MG63 (cell line): ENCODE data around the gene FAM227B. TPM values are rescaled to one million over a fixed set of nuclear protein-coding genes. Genes with fewer than 3 reads are reported as not detected.
A peak's percentile ranks its signal among the peaks of the same experiment; 100 is the strongest.
"Not testable (repeated sequence)": the region's sequence is repeated elsewhere in the genome, so short reads cannot be mapped to it uniquely, and the experiment has no call there.

Experiments
- DNase-seq: peaks from one replicate; pipeline ENCODE4 v3.0.0-alpha.2; 2020
- H3K27me3 ChIP-seq: fragments of 250-450 bp; sonication (Bioruptor Pico); 2 replicates; pipeline ENCODE4 v1.5.1; 2020; ENCODE audit warnings: mild to moderate bottlenecking, moderate library complexity
- H3K36me3 ChIP-seq: fragments of 250-450 bp; sonication (Bioruptor Pico); 2 replicates; pipeline ENCODE4 v1.5.1; 2020; ENCODE audit warnings: mild to moderate bottlenecking, moderate library complexity
- H3K4me3 ChIP-seq: fragments of 250-450 bp; sonication (Bioruptor Pico); 2 replicates; pipeline ENCODE4 v1.5.1; 2020; ENCODE audit warnings: mild to moderate bottlenecking, moderate library complexity
- H3K9me3 ChIP-seq: fragments of 250-450 bp; sonication (Bioruptor Pico); 2 replicates; pipeline ENCODE4 v1.5.1; 2020; ENCODE audit warnings: mild to moderate bottlenecking, moderate library complexity
- total RNA-seq: library from RNA; depleted of rRNA; stranded (reverse); fragments of >200 nt; shearing (Covaris generic); gene quantifications from 2 replicates; pipeline ENCODE4 v1.2.3, GENCODE V29; 2014; ENCODE audit warnings: low replicate concordance

The FAM227B gene
- total RNA-seq, 1 experiment from 2014 or later, result 2.8 TPM

- H3K36me3 ChIP-seq, result peaks cover 12% of the 10 kb centered on the region
- H3K9me3 ChIP-seq, result no peaks in the 10 kb centered on the region
- H3K4me3 ChIP-seq, result no peak overlapping the region
- no peak for DNase-seq
- H3K27me3 ChIP-seq, result no peaks in the 10 kb centered on the region
Observed at GRCh38 chr15:49435174-49435573, 185.4 kb downstream of the FAM227B start.

- Histone ChIP-seq H3K9me3 (no peaks in the 10 kb centered on the region), H3K36me3 (peaks cover 18% of the 10 kb centered on the region), H3K27me3 (no peaks in the 10 kb centered on the region), H3K4me3 (no peak overlapping the region)
- DNase-seq, result no peak
Observed at GRCh38 chr15:49430046-49430445, 190.6 kb downstream of the FAM227B start.

GRCh38 chr15:49428409-49429095, 192.1 kb downstream of the FAM227B start:
- Histone ChIP-seq H3K4me3 (no peak overlapping the region), H3K27me3 (no peaks in the 10 kb centered on the region), H3K36me3 (peaks cover 18% of the 10 kb centered on the region), H3K9me3 (no peaks in the 10 kb centered on the region)
- DNase-seq, result peak; percentile 26

- H3K27me3 ChIP-seq, result no peaks in the 10 kb centered on the region
Observed at GRCh38 chr15:49427372-49427771, 193.2 kb downstream of the FAM227B start.

DNA sequence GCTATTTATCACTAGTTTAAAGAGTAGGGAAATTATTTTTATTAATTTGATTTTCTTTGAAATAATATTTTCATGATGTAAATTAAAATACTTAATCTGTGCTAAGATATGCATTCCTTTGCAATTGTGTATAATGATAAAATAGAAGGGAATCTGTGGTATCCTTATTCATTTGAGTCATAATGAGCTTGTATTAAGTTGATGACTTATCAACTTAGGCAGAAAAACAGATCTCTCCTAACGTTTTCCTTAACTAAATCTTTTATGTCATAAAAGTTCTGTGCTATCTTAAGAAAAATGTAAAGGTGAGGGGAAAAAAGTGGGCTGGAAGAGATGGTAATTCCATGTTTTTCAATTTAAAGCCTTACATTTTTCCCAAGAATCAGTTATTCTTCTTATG, 195.7 kb downstream of the FAM227B start:
- no peaks in the 10 kb centered on the region for H3K27me3 ChIP-seq
- DNase-seq, result no peak
- H3K36me3 ChIP-seq, result peaks cover 5% of the 10 kb centered on the region
- no peaks in the 10 kb centered on the region for H3K9me3 ChIP-seq
- H3K4me3 ChIP-seq, result peak overlapping the region; percentile 55

More at GRCh38 chr15:49427372-49427771, 193.2 kb downstream of the FAM227B start:
- Histone ChIP-seq H3K4me3 (peak overlapping the region; percentile 55), H3K9me3 (no peaks in the 10 kb centered on the region), H3K36me3 (peaks cover 18% of the 10 kb centered on the region)
- no peak for DNase-seq

GRCh38 chr15:49423901-49424550, 196.6 kb downstream of the FAM227B start:
- Histone ChIP-seq H3K36me3 (no peaks in the 10 kb centered on the region; the same call in 1 of the 2 replicates), H3K4me3 (peak overlapping the region; percentile 55), H3K9me3 (no peaks in the 10 kb centered on the region), H3K27me3 (no peaks in the 10 kb centered on the region)
- no peak for DNase-seq

- DNase-seq, result peak; percentile 38
- H3K27me3 ChIP-seq, result no peaks in the 10 kb centered on the region
- H3K36me3 ChIP-seq, result no peaks in the 10 kb centered on the region
- H3K9me3 ChIP-seq, result no peaks in the 10 kb centered on the region
- H3K4me3 ChIP-seq, result peak within 1 kb of the TSS; percentile 55
Observed at GRCh38 chr15:49423021-49423420, 197.6 kb downstream of the FAM227B start, which contains the start of gene FGF7. Gene FGF7 (plus strand): TSS chr15:49423242. CDS start chr15:49424298, 1,056 bp downstream.

GRCh38 chr15:49421991-49422390, 198.6 kb downstream of the FAM227B start:
- Histone ChIP-seq H3K4me3 (no peak overlapping the region), H3K36me3 (no peaks in the 10 kb centered on the region), H3K9me3 (peaks cover 3% of the 10 kb centered on the region; the same call in 1 of the 2 replicates), H3K27me3 (no peaks in the 10 kb centered on the region)
- DNase-seq, result peak; percentile 24

GRCh38 chr15:49418811-49419210, 201.8 kb downstream of the FAM227B start:
- Histone ChIP-seq H3K9me3 (peaks cover 8% of the 10 kb centered on the region), H3K27me3 (no peaks in the 10 kb centered on the region), H3K4me3 (no peak overlapping the region), H3K36me3 (no peaks in the 10 kb centered on the region)
- no peak for DNase-seq

DNA sequence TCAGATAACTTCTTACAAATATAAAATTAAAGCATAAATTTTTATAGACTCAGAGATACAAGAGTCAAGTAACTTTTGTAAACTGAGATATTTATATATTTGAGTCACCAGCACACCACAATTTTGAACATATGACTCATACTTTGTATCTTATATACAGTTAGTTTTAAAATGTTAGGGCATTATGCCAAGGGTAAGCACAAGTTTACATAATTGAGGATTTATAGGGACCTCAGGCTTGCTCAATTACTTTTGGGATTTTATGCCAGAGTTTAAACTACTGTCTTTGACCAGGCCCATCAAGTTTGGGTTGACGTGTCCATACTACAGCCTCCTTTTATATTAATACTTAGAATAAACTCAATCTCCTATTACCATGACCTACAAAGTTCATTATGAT, 205.0 kb downstream of the FAM227B start:
- Histone ChIP-seq H3K36me3 (no peaks in the 10 kb centered on the region), H3K27me3 (no peaks in the 10 kb centered on the region), H3K9me3 (peaks cover 20% of the 10 kb centered on the region), H3K4me3 (no peak overlapping the region)
- DNase-seq, result peak; percentile 33

GRCh38 chr15:49415149-49415548, 205.5 kb downstream of the FAM227B start:
- Histone ChIP-seq H3K36me3 (no peaks in the 10 kb centered on the region), H3K27me3 (no peaks in the 10 kb centered on the region), H3K9me3 (peaks cover 20% of the 10 kb centered on the region), H3K4me3 (no peak overlapping the region)
- DNase-seq, result no peak

- Histone ChIP-seq H3K4me3 (no peak overlapping the region), H3K27me3 (no peaks in the 10 kb centered on the region), H3K9me3 (peaks cover 20% of the 10 kb centered on the region), H3K36me3 (no peaks in the 10 kb centered on the region)
- DNase-seq, result no peak
Observed at GRCh38 chr15:49412797-49413196, 207.8 kb downstream of the FAM227B start.

GRCh38 chr15:49410641-49411040, 210.0 kb downstream of the FAM227B start:
- DNase-seq, result no peak
- H3K27me3 ChIP-seq, result no peaks in the 10 kb centered on the region
- H3K36me3 ChIP-seq, result no peaks in the 10 kb centered on the region
- peaks cover 11% of the 10 kb centered on the region; the same call in 1 of the 2 replicates for H3K9me3 ChIP-seq
- no peak overlapping the region for H3K4me3 ChIP-seq

DNA sequence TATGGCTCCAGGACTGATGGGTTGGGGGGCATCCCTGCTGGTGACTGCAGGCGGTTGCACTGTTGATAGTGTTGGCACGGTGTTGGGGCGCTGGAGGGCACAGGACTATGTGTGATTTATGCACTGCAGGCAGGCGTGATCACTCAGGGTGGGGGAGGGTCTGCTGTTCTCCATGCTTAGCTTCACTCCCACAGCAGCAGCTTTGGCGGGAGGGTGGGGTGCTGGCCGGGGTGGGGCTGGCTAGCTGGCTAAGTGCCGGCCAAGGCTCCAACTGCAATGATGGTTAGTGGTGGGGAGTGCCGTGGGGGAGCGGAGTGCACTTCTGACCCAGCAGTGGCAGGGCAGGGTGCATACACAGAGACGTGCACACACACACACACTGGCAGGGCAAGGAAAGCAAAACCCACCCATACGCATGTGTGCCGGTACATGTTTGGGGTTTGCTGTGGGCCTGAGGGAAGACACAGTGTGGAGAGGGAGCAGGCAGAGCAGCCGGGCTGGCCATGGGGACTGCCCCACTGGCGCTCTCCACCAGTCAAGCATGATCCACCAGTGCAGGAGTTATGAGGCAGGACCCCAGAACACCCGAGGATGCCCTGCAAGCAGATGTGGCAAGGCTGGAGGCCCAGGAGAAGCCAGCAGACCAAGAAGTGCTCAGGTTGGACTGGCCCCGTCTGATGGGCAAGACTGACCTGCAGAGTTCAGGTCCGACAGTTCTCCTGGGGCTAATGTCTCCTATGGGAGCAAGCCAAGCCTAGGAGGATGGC, 214.1 kb downstream of the FAM227B start:
- Histone ChIP-seq H3K9me3 (peaks cover 13% of the 10 kb centered on the region), H3K27me3 (no peaks in the 10 kb centered on the region), H3K4me3 (no peak overlapping the region), H3K36me3 (no peaks in the 10 kb centered on the region)
- no peak for DNase-seq

GRCh38 chr15:49402515-49403296, 217.9 kb downstream of the FAM227B start:
- H3K27me3 ChIP-seq, H3K36me3 ChIP-seq, H3K4me3 ChIP-seq, DNase-seq: not testable (repeated sequence)
- H3K9me3 ChIP-seq, result peaks cover 13% of the 10 kb centered on the region

GRCh38 chr15:49387471-49387870, 233.1 kb downstream of the FAM227B start:
- no peak for DNase-seq
- Histone ChIP-seq H3K9me3 (no peaks in the 10 kb centered on the region), H3K36me3 (no peaks in the 10 kb centered on the region; the same call in 1 of the 2 replicates), H3K4me3 (no peak overlapping the region), H3K27me3 (no peaks in the 10 kb centered on the region)
